ENCODE results near the gene VIM.
"Not testable (repeated sequence)": the region's sequence is repeated elsewhere in the genome, so short reads cannot be mapped to it uniquely, and the experiment has no call there.

Gene VIM

GRCh38 chr10:17257466-17258321, 29.7 kb downstream of the VIM start:
- no peak for DNase-seq

GRCh38 chr10:17262502-17262901, 34.5 kb downstream of the VIM start:
- DNase-seq: no peak

DNA sequence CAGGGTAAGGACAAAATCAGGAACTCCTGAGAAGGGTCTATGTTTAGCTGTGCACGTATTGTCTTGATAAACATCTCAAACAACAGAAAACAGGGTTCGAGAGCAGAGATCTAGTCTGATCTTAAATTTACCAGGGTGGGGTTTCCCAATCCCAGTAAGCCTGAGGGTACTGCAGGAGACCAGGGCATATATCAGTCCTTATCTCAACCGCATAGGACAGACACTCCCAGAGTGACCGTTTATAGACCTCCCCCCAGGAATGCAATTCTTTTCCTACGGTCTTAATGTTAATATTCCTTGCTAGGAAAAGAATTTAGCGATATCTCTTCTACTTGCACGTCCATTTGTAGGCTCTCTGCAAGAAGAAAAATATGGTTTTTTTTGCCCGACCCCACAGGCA, 35.5 kb downstream of the VIM start:
- DNase-seq: no peak

DNA sequence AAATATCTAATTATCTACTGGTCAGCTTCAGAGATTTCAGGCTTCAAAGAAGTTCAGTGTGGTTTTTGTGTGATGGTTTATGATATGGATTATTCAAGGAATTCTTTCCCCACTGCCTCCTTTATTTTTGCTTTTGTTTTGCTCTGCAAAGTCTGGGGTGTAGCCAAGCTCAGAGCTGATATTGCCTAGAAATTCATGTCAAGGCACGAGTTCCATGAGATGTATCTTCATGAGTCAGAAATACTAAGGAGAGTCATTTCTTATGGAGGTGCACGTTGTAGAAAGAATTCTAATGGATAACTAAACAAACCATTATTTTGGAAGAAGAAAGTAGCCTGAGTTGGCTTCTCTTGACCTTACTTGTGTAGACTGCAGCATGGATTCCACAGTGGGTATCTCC, 37.4 kb downstream of the VIM start:
- DNase-seq: no peak

DNA sequence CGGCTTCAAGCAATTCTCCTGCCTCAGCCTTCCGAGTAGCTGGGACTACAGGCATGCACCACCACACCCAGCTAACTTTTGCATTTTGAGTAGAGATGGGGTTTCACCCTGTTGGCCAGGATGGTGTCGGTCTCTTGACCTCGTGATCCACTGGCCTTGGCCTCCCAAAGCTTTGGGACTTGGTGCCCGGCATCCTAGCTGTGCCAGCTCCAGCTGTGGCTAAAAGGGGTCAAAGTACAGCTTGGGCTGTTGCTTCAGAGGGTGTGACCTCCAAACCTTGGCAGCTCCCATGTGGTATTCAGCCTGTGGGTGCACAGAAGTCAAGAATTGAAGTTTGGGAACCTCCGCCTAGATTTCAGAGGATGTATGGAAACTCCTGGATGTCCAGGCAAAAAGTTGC, 38.5 kb downstream of the VIM start:
- DNase-seq: not testable (repeated sequence)

- no peak for DNase-seq
These were observed 44.6 kb downstream of the VIM start for GRCh38 chr10:17272648-17273047.

- no peak for DNase-seq
These were observed 45.4 kb downstream of the VIM start for GRCh38 chr10:17273403-17273802.

DNA sequence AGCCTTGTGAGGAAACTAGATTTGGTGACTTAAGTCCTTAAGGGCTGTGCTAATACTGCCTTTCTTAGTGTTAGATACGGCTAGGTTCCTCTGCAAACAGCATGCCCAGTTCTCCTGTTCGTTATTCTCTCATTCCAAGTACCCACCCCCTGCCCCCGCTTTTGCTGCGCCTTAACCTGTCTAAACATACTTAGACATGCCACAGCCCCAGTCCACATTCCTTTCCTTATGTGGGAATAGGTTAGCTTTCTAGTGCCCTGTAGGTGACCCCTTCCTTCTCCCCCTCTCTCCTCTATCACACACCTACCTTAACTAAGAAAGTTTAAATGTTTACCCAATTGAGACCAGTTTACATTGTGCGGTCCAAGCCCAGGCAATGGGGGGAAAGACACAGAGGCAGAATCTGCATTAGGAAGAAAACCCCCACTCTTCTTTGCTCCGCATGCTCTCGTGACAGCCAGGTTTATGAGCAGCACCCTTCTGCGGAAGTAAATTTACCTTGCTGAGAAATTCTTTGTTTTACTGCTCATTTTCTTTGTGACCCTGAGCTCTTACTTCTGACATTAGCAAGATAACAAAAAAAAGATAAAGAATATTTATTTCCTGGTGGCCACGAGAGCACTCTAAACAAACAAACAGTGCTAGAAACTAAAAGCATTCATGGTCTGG, 48.8 kb downstream of the VIM start:
- DNase-seq: no peak

DNA sequence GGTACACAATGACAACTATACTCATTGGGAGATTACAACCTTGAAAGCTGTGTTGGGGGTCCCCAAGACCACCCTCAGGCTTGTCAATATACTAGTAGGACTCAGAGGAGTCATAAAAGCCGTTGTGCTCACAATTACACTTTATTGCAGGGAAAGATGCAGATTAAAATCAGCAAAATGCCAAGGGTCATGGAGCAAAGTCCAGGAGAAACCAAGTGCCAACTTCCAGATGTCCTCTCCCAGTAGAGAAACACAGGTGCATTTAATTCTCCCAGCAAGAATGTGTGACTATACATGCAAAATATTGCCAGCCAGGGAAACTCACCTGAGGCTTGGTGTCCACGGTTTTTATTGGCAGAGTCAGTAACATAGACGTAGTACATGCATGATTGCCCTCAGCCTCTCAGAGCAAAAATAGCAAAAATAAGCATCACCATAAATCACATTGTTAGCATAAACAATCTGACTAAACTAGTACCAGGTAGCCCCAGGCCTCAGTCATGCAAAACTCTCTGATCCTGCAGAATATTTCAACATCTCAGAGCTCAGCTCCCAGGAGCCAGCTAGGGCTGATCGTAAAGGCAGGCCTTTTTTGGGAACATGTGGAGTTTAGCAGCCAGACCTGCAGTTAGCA, 50.7 kb downstream of the VIM start:
- no peak for DNase-seq

- no peak for DNase-seq
These were observed 54.3 kb downstream of the VIM start for GRCh38 chr10:17282311-17282710.

DNA sequence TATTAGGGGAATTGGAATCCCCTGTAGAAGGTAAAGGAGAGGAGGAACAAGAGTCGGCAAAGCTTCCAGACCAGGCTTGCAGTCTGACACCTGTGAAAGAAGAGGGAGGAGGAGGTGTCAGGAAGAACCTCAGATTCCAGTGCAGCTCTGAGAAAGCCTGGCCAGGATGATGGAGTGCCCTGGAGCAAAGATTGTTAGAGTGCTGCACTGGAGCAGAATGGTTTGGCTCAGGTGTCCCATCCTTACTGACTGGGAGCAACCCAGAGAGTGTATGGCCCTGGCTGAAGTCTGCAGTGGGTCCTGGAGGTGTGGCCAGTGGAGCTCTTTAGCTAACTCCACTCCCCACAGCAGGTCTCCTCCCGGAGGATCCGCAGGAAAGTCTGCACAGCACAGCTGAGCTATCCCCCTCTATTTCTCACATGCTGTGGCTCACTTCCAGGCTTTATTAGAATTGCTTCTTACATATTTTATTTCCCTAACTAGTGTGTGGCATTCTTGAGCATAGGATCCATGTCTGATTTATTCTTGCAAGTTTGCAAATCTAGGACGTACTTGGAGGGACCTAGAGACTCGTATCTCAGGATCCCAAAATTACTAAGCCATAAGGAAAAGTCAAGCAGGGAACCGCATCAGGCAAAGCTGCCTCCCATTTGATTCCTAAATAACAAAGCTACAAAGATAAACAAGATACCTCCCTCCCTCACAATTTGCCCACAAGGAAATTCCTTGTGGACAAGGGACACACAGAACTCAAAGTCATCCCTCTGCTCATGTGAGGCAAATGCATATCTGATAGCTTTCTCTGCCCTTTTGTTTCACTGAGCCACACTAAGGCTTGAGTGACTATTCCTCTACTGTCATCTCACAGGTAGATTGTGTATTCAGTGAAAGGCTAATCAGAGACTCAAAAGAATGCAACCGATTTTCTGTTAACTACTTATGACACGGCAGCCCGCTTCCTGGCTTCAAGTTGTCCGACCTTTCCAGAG, 58.8 kb downstream of the VIM start:
- no peak for DNase-seq
